ENCODE results near the gene ARMC7. TPM values are rescaled to one million over a fixed set of nuclear protein-coding genes. Genes with fewer than 3 reads are reported as not detected.
A peak's percentile ranks its signal among the peaks of the same experiment; 100 is the strongest.

Gene ARMC7
- total and polyA plus RNA-seq, 2 donors (not counting 1 experiment from before 2014, with no cell fraction given) = 10.4 to 15.9 TPM

DNA sequence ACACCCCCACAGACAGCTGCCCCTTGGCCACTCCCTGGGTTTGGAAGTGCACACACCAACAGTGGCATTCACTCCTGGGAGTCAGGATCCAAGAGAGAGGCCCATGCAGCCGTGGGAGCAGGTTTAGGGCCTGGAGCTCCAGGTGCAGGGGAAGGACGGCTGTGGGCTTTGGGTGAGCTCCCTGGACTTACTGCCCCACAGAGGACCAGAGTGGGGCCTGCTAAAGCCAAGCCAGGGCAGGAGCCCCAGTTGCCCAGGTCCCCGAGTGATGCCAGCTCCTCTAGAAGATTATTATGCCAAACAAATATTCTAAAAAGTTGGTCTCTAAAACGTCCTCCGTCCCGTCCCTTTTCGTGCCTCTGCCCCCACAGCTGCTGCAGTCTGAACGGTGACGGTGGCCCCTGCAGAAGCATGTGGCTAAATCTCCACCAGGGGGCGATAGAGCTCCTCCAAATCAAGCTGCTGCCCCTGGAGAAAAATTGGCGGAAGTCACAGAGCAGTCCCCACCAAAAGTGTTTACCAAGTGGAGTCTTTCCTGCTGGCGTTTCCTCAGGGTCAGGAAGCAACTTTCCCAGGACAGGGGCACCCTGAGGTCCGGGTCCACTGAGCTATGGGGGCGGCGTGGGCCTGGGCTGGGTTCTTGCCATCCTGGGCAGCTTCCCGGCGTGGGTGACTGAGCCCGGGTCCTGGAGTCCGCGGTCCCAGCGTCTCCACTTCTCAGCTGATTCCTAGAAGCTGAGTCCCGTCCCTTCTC lies 4.2 kb downstream of the ARMC7 start:
- peak overlapping the region; percentile 82 for H3K4me2 ChIP-seq (replicated peaks; ENCODE audit: low read depth, low read length, poor library complexity, severe bottlenecking)
- H4K20me1 ChIP-seq (ENCODE audit: control insufficient read depth, insufficient read depth, low read length, poor library complexity, severe bottlenecking) = peaks cover 6% of the 10 kb centered on the region
- WGBS (ENCODE audit: insufficient coverage) = 3% methylated on average over 21 of the region's 22 CpGs
- Mint-ChIP-seq H3K9me3 (ENCODE audit: insufficient read depth) (no peaks in the 10 kb centered on the region), H3K4me1 (peaks cover 63% of the 10 kb centered on the region), H3K27me3 (no peaks in the 10 kb centered on the region), H3K27ac (peak overlapping the region; percentile 94), H3K4me3 (peak overlapping the region; percentile 93)
- ATAC-seq (ENCODE audit: low read depth) = peak; percentile 55
- no peaks in the 10 kb centered on the region for H3K36me3 ChIP-seq (replicated peaks in 1 of 2; ENCODE audit: control extremely low read depth in 1 of 2, control insufficient read depth in 1 of 2, extremely low read depth in 1 of 2, insufficient read depth in 2 of 2, low read length in 1 of 2)
- POLR2A ChIA-PET = interaction anchor here (0.6 to 5.4 kb wide), 12 partner anchors 9 to 176 kb away, joined by 3 to 49 read pairs (median 4); partner anchors contain the start of genes JPT1, MIF4GD, MRPL58 and NT5C
- TF ChIP-seq EZH2 (IDR thresholded peaks at IDR 0.05; ENCODE audit: borderline replicate concordance, insufficient read depth, low read depth, low read length, poor library complexity, severe bottlenecking) = no peak
- TF ChIP-seq, protein P1, sequence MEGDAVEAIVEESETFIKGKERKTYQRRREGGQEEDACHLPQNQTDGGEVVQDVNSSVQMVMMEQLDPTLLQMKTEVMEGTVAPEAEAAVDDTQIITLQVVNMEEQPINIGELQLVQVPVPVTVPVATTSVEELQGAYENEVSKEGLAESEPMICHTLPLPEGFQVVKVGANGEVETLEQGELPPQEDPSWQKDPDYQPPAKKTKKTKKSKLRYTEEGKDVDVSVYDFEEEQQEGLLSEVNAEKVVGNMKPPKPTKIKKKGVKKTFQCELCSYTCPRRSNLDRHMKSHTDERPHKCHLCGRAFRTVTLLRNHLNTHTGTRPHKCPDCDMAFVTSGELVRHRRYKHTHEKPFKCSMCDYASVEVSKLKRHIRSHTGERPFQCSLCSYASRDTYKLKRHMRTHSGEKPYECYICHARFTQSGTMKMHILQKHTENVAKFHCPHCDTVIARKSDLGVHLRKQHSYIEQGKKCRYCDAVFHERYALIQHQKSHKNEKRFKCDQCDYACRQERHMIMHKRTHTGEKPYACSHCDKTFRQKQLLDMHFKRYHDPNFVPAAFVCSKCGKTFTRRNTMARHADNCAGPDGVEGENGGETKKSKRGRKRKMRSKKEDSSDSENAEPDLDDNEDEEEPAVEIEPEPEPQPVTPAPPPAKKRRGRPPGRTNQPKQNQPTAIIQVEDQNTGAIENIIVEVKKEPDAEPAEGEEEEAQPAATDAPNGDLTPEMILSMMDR (IDR thresholded peaks at IDR 0.05) = peak; percentile 88
- peak overlapping the region; percentile 86 for H2AFZ ChIP-seq (ENCODE audit: insufficient read depth, low read depth, low read length, poor library complexity, severe bottlenecking)
- no peaks in the 10 kb centered on the region for H3K9me3 ChIP-seq (ENCODE audit: control extremely low read depth in 1 of 3, control insufficient read depth in 2 of 3, insufficient read depth in 1 of 3, low read length in 2 of 3)
- peak overlapping the region; percentile 71 for H3K9ac ChIP-seq (ENCODE audit: low read length)
- peak overlapping the region; percentile 49 to 72 for H3K27ac ChIP-seq (ENCODE audit: low read length in 2 of 2)
- CTCF ChIA-PET = interaction anchor here (0.5 to 11.4 kb wide), 73 partner anchors 10 to 453 kb away, joined by 3 to 373 read pairs (median 4); partner anchors contain the start of genes HID1, JPT1, MIF4GD and MRPS7
- H3K79me2 ChIP-seq (ENCODE audit: control insufficient read depth, insufficient read depth, low read length) = peaks cover 37% of the 10 kb centered on the region
- peaks cover 55 to 67% of the 10 kb centered on the region in 2 donors for H3K4me1 ChIP-seq (ENCODE audit: control insufficient read depth in 2 of 2, insufficient read depth in 2 of 2, low read length in 2 of 2)
- no peaks in the 10 kb centered on the region for H3K27me3 ChIP-seq (replicated peaks in 1 of 4; ENCODE audit: control extremely low read depth in 1 of 4, control insufficient read depth in 3 of 4, insufficient read depth in 4 of 4, low read length in 3 of 4)
- peak; percentile 94 for DNase-seq
- intact Hi-C loops (cut with micrococcal nuclease) = loop anchor here (1.0 kb wide), 7 partner anchors 17 to 298 kb away; partner anchors contain the start of genes JPT1 and NT5C
- peak overlapping the region; percentile 51 to 81 (median 60) for H3K4me3 ChIP-seq (ENCODE audit: control extremely low read depth in 1 of 5, extremely low read depth in 1 of 5, insufficient read depth in 1 of 5, low read depth in 2 of 5, low read length in 4 of 5)

Data from B cell (primary cell).